GM04504 (cell line): Measurements from ENCODE around the gene AGAP2.
A peak's percentile ranks its signal among the peaks of the same experiment; 100 is the strongest.
"Not testable (repeated sequence)": the region's sequence is repeated elsewhere in the genome, so short reads cannot be mapped to it uniquely, and the experiment has no call there.

ENCODE experiments used
- DNase-seq: peaks from one replicate; pipeline ENCODE4 v3.0.0-alpha.2; 2012; ENCODE audit warnings: low read depth

AGAP2 gene

GRCh38 chr12:57694459-57695019, 44.0 kb downstream of the AGAP2 start:
- DNase-seq, result no peak

- DNase-seq, result peak; percentile 100
These were observed 44.7 kb downstream of the AGAP2 start, which contains the start of gene OS9 for GRCh38 chr12:57693659-57694458. OS9 (plus strand) TSS chr12:57694132; CDS start chr12:57694162, 30 bp downstream.

- no peak for DNase-seq
These were observed 45.3 kb downstream of the AGAP2 start for GRCh38 chr12:57693317-57693658.

GRCh38 chr12:57692500-57692899, 46.0 kb downstream of the AGAP2 start:
- DNase-seq, result no peak

GRCh38 chr12:57688931-57689330, 49.6 kb downstream of the AGAP2 start:
- no peak for DNase-seq

- no peak for DNase-seq
These were observed 50.7 kb downstream of the AGAP2 start for GRCh38 chr12:57687862-57688261.

- DNase-seq, result no peak
These were observed 58.8 kb downstream of the AGAP2 start for GRCh38 chr12:57679697-57680096.

GRCh38 chr12:57677947-57678346, 60.6 kb downstream of the AGAP2 start:
- DNase-seq, result not testable (repeated sequence)

GRCh38 chr12:57674691-57675090, 63.9 kb downstream of the AGAP2 start:
- no peak for DNase-seq
